ENCODE measurements around the gene DGUOK.

DNA sequence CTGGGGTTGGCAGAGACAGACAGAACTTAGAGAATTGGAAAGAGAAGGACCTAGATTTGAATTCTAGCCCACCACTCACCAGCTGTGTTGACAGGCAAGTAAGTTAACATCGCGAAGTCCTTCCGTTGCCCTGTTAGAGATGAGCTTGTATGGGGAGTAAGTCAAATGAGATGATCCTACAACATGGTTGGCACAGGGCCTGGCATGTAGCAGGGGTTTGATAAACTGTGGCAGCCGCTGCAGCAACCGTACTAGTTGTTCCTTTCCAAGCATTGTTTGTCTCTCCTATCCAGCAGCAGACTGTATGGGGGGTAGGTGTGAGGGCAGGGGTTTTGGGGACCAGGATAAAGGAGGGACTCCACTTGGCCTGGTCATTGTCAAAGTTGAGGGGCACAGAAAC is 74.0 kb downstream of the DGUOK start:
- TF ChIP-seq, protein P1, sequence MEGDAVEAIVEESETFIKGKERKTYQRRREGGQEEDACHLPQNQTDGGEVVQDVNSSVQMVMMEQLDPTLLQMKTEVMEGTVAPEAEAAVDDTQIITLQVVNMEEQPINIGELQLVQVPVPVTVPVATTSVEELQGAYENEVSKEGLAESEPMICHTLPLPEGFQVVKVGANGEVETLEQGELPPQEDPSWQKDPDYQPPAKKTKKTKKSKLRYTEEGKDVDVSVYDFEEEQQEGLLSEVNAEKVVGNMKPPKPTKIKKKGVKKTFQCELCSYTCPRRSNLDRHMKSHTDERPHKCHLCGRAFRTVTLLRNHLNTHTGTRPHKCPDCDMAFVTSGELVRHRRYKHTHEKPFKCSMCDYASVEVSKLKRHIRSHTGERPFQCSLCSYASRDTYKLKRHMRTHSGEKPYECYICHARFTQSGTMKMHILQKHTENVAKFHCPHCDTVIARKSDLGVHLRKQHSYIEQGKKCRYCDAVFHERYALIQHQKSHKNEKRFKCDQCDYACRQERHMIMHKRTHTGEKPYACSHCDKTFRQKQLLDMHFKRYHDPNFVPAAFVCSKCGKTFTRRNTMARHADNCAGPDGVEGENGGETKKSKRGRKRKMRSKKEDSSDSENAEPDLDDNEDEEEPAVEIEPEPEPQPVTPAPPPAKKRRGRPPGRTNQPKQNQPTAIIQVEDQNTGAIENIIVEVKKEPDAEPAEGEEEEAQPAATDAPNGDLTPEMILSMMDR (conservative IDR thresholded peaks at IDR 0.05; ENCODE audit: low read depth in 2 of 2) = no peak
- TF ChIP-seq EZH2phosphoT487 (IDR thresholded peaks at IDR 0.05; ENCODE audit: unreplicated experiment) (no peak), CREB1 (CRISPR knock-in tag; IDR thresholded peaks at IDR 0.05; ENCODE audit: low read depth) (no peak), POLR2AphosphoS5 (IDR thresholded peaks at IDR 0.05; ENCODE audit: low read depth) (no peak), NANOG (IDR thresholded peaks at IDR 0.05; ENCODE audit: borderline replicate concordance) (no peak), ZNF114 (CRISPR knock-in tag; IDR thresholded peaks at IDR 0.05) (no peak), EZH2 (IDR thresholded peaks at IDR 0.05; ENCODE audit: low read depth, unreplicated experiment) (no peak), STAT1 (IDR thresholded peaks at IDR 0.05; ENCODE audit: unreplicated experiment) (no peak), ZNF331 (CRISPR knock-in tag; IDR thresholded peaks at IDR 0.05; ENCODE audit: low read depth) (no peak), JUNB (IDR thresholded peaks at IDR 0.05; ENCODE audit: unreplicated experiment) (no peak)
- TF ChIP-seq, protein P2, sequence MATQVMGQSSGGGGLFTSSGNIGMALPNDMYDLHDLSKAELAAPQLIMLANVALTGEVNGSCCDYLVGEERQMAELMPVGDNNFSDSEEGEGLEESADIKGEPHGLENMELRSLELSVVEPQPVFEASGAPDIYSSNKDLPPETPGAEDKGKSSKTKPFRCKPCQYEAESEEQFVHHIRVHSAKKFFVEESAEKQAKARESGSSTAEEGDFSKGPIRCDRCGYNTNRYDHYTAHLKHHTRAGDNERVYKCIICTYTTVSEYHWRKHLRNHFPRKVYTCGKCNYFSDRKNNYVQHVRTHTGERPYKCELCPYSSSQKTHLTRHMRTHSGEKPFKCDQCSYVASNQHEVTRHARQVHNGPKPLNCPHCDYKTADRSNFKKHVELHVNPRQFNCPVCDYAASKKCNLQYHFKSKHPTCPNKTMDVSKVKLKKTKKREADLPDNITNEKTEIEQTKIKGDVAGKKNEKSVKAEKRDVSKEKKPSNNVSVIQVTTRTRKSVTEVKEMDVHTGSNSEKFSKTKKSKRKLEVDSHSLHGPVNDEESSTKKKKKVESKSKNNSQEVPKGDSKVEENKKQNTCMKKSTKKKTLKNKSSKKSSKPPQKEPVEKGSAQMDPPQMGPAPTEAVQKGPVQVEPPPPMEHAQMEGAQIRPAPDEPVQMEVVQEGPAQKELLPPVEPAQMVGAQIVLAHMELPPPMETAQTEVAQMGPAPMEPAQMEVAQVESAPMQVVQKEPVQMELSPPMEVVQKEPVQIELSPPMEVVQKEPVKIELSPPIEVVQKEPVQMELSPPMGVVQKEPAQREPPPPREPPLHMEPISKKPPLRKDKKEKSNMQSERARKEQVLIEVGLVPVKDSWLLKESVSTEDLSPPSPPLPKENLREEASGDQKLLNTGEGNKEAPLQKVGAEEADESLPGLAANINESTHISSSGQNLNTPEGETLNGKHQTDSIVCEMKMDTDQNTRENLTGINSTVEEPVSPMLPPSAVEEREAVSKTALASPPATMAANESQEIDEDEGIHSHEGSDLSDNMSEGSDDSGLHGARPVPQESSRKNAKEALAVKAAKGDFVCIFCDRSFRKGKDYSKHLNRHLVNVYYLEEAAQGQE (IDR thresholded peaks at IDR 0.05; ENCODE audit: unreplicated experiment) = no peak
- TF ChIP-seq, protein P3, sequence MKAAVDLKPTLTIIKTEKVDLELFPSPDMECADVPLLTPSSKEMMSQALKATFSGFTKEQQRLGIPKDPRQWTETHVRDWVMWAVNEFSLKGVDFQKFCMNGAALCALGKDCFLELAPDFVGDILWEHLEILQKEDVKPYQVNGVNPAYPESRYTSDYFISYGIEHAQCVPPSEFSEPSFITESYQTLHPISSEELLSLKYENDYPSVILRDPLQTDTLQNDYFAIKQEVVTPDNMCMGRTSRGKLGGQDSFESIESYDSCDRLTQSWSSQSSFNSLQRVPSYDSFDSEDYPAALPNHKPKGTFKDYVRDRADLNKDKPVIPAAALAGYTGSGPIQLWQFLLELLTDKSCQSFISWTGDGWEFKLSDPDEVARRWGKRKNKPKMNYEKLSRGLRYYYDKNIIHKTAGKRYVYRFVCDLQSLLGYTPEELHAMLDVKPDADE (IDR thresholded peaks at IDR 0.05) = no peak
- TF ChIP-seq, protein P4, sequence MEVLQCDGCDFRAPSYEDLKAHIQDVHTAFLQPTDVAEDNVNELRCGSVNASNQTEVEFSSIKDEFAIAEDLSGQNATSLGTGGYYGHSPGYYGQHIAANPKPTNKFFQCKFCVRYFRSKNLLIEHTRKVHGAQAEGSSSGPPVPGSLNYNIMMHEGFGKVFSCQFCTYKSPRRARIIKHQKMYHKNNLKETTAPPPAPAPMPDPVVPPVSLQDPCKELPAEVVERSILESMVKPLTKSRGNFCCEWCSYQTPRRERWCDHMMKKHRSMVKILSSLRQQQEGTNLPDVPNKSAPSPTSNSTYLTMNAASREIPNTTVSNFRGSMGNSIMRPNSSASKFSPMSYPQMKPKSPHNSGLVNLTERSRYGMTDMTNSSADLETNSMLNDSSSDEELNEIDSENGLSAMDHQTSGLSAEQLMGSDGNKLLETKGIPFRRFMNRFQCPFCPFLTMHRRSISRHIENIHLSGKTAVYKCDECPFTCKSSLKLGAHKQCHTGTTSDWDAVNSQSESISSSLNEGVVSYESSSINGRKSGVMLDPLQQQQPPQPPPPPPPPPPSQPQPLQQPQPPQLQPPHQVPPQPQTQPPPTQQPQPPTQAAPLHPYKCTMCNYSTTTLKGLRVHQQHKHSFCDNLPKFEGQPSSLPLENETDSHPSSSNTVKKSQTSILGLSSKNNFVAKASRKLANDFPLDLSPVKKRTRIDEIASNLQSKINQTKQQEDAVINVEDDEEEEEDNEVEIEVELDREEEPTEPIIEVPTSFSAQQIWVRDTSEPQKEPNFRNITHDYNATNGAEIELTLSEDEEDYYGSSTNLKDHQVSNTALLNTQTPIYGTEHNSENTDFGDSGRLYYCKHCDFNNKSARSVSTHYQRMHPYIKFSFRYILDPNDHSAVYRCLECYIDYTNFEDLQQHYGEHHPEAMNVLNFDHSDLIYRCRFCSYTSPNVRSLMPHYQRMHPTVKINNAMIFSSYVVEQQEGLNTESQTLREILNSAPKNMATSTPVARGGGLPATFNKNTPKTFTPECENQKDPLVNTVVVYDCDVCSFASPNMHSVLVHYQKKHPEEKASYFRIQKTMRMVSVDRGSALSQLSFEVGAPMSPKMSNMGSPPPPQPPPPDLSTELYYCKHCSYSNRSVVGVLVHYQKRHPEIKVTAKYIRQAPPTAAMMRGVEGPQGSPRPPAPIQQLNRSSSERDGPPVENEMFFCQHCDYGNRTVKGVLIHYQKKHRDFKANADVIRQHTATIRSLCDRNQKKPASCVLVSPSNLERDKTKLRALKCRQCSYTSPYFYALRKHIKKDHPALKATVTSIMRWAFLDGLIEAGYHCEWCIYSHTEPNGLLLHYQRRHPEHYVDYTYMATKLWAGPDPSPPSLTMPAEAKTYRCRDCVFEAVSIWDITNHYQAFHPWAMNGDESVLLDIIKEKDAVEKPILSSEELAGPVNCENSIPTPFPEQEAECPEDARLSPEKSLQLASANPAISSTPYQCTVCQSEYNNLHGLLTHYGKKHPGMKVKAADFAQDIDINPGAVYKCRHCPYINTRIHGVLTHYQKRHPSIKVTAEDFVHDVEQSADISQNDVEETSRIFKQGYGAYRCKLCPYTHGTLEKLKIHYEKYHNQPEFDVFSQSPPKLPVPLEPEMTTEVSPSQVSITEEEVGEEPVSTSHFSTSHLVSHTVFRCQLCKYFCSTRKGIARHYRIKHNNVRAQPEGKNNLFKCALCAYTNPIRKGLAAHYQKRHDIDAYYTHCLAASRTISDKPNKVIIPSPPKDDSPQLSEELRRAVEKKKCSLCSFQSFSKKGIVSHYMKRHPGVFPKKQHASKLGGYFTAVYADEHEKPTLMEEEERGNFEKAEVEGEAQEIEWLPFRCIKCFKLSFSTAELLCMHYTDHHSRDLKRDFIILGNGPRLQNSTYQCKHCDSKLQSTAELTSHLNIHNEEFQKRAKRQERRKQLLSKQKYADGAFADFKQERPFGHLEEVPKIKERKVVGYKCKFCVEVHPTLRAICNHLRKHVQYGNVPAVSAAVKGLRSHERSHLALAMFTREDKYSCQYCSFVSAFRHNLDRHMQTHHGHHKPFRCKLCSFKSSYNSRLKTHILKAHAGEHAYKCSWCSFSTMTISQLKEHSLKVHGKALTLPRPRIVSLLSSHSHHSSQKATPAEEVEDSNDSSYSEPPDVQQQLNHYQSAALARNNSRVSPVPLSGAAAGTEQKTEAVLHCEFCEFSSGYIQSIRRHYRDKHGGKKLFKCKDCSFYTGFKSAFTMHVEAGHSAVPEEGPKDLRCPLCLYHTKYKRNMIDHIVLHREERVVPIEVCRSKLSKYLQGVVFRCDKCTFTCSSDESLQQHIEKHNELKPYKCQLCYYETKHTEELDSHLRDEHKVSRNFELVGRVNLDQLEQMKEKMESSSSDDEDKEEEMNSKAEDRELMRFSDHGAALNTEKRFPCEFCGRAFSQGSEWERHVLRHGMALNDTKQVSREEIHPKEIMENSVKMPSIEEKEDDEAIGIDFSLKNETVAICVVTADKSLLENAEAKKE (CRISPR knock-in tag; IDR thresholded peaks at IDR 0.05) = no peak

Data from GM23338 (cell line).